DMS153 (cell line): ENCODE results near the gene ITPRID2.

ENCODE experiments used
- DNase-seq: peaks from one replicate; lab custom pipeline; 2025; lab: John Stamatoyannopoulos, UW

The ITPRID2 gene

DNA sequence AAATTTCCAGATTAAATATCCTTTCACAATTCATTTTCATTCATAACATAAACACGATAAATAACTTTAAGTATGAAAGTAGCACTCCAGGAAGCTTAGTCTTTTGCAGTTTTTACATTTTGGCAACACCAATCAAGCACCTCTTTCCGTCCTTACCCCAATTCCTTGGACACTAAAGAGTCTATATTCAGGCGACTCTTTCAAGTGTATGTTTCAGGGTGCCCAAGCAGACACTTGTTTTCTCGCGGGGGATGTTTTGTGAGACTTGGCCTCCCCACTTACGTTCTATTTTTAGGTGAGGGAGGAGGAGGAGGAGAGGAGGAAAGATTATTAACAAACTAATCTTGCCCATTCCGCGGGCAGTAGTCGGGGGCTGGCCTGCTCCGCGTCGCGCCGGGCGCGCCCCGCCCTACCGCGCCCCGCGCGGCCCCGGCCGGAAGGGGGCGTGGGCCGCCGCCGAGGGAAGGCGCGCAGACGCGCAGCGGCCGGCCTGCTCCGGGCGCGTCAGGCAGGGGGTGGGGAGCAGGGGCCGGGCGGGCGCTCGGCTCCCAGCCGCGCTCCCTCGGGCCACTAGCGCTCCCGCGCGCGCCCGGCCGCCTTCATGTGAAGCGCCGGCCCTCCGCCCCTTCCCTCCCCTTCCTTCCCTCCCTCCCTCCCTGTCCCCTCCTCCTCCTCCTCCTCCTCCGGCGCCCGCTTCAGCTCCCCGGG lies at the start of gene ITPRID2:
Gene ITPRID2, plus strand, starts transcription at position 473 of the 708 bp plus-strand sequence. CDS start 337 bp downstream, outside the sequence.
- DNase-seq: peak; percentile 65

DNA sequence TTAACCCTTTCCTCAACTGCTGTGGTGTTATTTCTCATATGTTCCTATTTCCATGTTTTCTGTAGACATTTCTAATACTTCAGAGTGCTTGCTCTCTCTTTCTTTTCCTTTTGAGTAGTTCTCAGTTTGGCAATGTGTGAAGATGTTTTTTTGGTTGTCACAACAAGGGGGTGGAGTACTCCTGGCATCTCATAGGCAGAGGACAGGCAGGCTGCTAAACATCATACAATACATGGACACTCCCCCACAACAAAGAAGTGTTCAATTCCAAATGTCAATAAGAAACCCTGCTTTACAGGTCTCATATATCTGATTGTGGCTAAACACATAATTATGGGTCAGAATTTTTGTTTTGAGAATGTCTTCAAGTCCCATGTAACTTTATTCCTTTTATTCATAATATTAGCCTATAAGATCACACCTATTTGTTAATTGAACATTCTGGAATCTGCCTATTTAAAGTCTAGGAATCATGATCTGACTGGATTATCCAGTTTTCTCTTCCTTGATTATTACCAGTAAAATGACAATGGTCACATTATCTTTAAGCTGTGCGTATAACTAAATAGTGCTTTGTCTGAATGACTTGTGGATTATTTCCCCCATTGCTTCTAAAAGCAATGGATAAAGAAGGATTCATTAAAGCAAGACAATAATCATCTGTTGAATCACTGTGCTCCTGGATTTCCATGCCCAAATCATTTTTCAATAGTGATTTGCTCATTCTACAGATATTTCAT lies 46.8 kb upstream of the ITPRID2 start:
- no peak for DNase-seq

DNA sequence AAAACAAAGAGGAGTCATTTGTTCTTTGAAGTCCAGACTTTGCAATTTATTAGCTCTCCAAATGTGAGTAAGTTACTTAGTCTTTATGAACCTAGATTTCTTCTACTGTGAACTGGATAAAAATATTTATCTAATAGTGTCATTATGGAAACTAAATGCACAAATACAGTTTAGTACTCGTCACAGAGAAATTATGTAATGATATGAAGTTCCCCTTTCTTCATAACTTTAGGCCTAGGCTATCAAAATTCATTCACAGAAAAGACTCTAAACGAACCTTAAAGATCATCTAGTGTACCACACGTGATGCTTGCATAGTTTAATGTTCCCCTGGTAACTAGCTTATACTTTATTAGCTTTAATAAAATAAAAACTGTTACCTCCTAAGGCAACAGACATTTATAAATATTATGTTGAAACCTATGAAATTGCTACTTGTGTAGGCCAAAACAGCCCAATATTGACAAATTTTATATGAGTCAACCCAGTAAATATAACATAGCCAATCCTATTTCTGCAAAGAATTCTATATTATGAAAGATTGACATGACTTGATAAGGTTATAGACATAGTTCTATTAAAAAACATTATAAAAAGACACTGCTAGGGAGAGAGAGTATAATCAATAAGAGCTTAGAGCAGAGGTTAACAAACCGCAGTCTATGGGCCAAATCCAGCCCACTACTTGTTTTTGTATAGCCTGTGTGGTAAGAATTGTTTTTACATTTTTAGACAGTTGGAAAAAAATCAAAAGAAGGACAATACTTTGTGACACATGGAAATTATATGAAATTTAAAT lies 44.9 kb upstream of the ITPRID2 start:
- no peak for DNase-seq

GRCh38 chr2:181847198-181847556 lies 44.4 kb upstream of the ITPRID2 start:
- no peak for DNase-seq

DNA sequence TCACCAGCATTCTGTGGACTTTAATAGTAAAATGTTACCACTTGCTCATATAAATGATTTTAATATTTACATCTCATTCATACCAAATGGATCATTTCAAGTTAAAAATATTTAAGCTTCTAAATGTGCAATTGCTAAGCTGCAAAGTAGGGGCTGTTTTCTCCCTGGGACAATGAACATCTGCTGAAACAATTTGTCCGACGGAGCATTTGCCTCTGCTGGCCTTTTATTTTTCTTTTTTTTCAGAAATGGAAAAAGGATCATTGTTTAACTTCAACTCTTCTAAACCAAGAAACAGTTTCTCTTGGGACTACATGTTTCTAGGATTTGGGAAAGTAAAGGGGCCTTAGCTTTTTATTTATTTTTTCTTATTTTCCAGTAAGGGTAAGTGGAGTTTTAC lies 43.8 kb upstream of the ITPRID2 start:
- DNase-seq: no peak

DNA sequence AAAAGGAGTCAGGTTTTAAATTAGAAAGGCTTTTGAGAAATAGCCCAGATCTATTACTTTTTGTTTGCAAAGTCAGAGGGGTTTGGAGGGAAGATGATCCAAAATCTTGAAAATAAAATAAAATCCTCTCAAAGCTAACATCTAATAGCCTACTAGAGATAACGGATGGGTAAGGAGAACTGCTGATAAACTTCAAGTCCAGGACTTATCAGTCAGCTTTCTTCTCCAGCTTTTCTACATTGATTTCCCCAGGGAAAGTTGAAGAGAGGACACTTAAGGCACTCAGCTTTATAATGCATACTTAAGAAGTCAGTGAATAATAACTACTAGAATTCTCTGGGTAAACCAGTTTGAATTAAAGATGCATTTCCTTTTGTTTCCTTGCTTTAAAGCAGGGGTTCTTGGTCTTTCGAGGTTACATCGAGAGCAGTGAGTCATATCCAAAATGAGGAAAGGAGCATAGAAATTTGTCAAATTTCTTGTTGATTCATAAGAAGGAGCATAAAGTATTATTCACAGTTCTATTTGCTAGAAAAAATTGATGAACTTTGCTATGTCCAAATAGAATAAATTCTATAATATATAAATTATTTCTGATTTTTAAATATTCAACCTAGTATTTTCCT lies 43.2 kb upstream of the ITPRID2 start:
- no peak for DNase-seq

DNA sequence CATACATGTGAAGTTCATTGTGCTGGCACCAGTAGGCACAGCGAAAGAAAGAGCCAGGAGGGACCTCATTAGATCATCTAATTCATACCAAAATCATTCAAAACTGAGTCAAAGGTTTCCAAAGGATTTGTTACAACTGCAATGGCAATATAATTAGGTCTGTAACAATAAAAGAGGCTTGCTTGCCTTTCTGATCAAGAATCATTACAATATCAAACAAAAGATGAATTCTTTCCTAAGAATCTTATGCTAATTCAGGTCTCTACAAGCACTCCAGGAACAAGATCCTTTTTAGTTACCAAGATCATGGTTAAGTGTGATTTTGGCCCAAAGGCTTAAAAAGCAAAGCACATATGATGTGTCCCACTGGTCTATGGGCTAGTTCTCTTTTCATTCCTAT lies 41.9 kb upstream of the ITPRID2 start:
- DNase-seq: no peak

- no peak for DNase-seq
Observed at GRCh38 chr2:181850936-181851560, 40.5 kb upstream of the ITPRID2 start.

DNA sequence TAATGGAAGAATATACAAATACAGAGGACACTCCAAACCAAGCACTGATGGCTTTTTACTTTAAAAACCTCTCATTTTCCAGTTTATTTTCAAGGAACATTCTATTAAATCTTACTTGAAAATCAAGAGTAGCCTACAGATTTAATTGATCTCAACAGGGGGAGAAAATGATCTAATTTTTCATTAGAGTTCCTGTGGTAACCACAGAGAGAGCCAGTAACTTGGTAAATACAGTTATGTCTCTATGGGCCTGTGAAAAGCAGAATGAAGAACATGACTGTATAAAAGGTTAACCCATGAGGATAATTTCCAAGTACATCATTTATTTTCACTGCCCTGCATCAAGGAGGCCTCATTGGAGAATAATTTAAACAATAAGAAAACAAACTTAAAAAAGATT lies 39.8 kb upstream of the ITPRID2 start:
- DNase-seq: no peak

GRCh38 chr2:181853696-181854095 lies 37.8 kb upstream of the ITPRID2 start:
- no peak for DNase-seq

- no peak for DNase-seq
Observed at GRCh38 chr2:181857483-181857882, 34.0 kb upstream of the ITPRID2 start.

GRCh38 chr2:181858600-181858999 lies 32.9 kb upstream of the ITPRID2 start:
- no peak for DNase-seq

GRCh38 chr2:181859123-181859522 lies 32.4 kb upstream of the ITPRID2 start:
- no peak for DNase-seq

DNA sequence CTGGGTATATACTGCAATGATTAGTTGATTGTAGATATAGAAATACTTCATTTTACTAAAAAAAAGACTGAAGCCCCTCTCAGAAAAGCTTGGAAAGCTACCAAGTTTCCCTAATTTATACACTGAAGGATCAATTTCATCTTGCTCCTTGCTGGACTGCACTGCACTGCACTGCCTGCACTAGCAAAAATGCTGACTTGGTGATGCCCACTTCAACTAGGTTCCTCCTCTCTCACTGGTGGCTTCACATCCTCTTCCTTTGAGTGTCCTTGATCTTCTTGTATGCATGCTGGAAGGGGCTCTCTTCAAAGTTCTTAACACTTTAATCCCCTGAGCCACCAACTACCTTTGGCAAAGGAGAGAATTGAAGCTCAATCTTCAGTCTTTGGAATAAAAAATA lies 31.7 kb upstream of the ITPRID2 start:
- no peak for DNase-seq

GRCh38 chr2:181861379-181861778 lies 30.2 kb upstream of the ITPRID2 start:
- no peak for DNase-seq

DNA sequence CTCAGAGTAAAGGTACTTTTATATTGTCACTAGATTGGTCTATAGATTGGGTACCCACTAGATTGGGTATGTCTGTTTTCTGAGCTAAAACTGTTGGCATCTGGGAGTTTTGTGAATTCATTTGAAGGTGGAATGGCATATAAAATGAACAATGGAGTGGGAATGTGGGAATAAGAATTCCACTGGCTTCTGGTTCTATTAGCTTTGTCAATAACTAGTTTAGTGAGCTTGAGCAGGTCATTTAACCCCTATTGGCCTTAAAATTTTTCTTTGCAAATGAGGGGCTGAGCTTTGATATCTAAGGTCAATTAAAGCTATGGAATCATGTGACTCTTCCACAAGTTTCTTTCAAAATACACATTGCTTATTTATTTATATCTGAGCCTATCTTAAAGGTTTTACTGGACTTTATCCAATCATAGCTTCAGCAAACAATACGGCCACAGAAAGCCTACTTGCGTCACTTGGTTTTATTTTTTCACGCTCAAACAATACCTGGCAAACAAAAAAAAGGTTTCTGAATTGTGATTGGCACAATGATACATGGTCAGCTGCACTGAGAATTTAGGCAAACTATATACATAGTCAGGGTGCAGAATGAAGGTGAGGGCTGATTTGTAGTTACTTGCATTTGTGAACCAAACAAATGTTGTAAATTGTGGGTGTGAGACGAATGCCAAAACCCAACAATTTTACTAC lies 28.8 kb upstream of the ITPRID2 start:
- no peak for DNase-seq

- DNase-seq: no peak
Observed at GRCh38 chr2:181872178-181872577, 19.4 kb upstream of the ITPRID2 start.

DNA sequence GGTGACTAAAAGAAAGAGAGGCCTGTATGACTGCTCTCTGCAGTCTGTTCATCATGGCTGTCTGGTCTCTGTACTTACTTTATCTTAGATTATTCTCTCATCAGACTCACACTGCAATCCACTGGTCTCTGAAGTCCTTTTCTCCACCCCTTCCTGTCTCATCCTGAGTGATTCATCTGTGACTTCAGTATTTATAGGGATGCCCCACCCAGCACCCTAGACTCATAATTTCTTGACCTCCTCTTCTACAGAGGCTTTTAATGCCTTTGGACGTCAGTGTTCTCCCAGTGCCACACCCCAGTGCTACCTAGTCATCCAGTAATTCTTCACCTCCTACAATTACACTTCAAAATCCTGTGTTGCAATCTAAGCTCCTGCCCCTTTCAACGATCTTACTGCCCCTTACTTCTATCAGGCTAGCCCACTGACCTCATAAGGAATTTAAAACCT lies 14.9 kb upstream of the ITPRID2 start:
- DNase-seq: no peak

- DNase-seq: no peak
Observed at GRCh38 chr2:181877181-181877664, 14.3 kb upstream of the ITPRID2 start.

DNA sequence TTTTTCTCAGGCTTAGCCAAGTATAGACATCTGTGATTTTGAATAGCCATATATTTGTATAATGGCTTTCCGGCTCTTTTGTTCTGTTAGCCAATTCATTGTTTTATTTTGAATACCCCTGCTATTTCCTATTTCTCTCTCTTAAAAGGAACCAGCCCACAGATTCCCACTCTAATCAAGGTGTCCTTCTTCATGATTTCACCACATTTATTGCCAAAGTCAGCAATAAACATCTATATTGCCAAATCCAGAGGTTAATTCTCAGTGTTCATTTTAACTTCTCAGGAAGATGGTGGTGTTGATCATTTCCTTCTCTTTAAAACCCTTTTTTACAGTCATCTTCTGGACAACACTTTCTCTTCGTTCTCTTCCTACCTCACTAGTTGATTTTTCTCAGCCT lies 13.1 kb upstream of the ITPRID2 start:
- DNase-seq: no peak

GRCh38 chr2:181879295-181879694 lies 12.2 kb upstream of the ITPRID2 start:
- DNase-seq: no peak
